ENCODE data around the gene GGCT. TPM values are rescaled to one million over a fixed set of nuclear protein-coding genes. Genes with fewer than 3 reads are reported as not detected.

Gene GGCT
- polyA plus RNA-seq, 2 of the 4 experiments (the other 2 are of a cell fraction): 69.7 to 79.6 TPM

- TF ChIP-seq ELK1 (IDR thresholded peaks at IDR 0.05; ENCODE audit: low read depth, low read length) (no peak), RAD21 (conservative IDR thresholded peaks at IDR 0.05 in 1 of 2, IDR thresholded peaks at IDR 0.05 in 1 of 2) (no peak), POLR2AphosphoS2 (conservative IDR thresholded peaks at IDR 0.05; ENCODE audit: low read length) (no peak), HOXB5 (CRISPR knock-in tag; IDR thresholded peaks at IDR 0.05) (no peak), KDM1A (IDR thresholded peaks at IDR 0.05; ENCODE audit: low read depth) (no peak), HOXA7 (CRISPR knock-in tag; IDR thresholded peaks at IDR 0.05) (no peak), MAZ (IDR thresholded peaks at IDR 0.05; ENCODE audit: borderline replicate concordance, low read depth, low read length) (no peak), BHLHE40 (IDR thresholded peaks at IDR 0.05; ENCODE audit: low read depth, low read length) (no peak), CBX2 (IDR thresholded peaks at IDR 0.05; ENCODE audit: borderline replicate concordance, low read depth) (no peak), JUNB (IDR thresholded peaks at IDR 0.05) (no peak), JUN (IDR thresholded peaks at IDR 0.05) (no peak), TFCP2L1 (CRISPR knock-in tag; IDR thresholded peaks at IDR 0.05) (no peak)
- TF ChIP-seq, protein P1, sequence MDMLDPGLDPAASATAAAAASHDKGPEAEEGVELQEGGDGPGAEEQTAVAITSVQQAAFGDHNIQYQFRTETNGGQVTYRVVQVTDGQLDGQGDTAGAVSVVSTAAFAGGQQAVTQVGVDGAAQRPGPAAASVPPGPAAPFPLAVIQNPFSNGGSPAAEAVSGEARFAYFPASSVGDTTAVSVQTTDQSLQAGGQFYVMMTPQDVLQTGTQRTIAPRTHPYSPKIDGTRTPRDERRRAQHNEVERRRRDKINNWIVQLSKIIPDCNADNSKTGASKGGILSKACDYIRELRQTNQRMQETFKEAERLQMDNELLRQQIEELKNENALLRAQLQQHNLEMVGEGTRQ (IDR thresholded peaks at IDR 0.05): no peak
- TF ChIP-seq, protein P2, sequence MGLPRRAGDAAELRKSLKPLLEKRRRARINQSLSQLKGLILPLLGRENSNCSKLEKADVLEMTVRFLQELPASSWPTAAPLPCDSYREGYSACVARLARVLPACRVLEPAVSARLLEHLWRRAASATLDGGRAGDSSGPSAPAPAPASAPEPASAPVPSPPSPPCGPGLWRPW (IDR thresholded peaks at IDR 0.05): no peak
- TF ChIP-seq, protein P3, sequence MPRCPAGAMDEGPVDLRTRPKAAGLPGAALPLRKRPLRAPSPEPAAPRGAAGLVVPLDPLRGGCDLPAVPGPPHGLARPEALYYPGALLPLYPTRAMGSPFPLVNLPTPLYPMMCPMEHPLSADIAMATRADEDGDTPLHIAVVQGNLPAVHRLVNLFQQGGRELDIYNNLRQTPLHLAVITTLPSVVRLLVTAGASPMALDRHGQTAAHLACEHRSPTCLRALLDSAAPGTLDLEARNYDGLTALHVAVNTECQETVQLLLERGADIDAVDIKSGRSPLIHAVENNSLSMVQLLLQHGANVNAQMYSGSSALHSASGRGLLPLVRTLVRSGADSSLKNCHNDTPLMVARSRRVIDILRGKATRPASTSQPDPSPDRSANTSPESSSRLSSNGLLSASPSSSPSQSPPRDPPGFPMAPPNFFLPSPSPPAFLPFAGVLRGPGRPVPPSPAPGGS (IDR thresholded peaks at IDR 0.05): no peak
- TF ChIP-seq, protein P4, sequence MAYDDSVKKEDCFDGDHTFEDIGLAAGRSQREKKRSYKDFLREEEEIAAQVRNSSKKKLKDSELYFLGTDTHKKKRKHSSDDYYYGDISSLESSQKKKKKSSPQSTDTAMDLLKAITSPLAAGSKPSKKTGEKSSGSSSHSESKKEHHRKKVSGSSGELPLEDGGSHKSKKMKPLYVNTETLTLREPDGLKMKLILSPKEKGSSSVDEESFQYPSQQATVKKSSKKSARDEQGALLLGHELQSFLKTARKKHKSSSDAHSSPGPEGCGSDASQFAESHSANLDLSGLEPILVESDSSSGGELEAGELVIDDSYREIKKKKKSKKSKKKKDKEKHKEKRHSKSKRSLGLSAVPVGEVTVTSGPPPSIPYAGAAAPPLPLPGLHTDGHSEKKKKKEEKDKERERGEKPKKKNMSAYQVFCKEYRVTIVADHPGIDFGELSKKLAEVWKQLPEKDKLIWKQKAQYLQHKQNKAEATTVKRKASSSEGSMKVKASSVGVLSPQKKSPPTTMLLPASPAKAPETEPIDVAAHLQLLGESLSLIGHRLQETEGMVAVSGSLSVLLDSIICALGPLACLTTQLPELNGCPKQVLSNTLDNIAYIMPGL (CRISPR knock-in tag; IDR thresholded peaks at IDR 0.05; ENCODE audit: borderline replicate concordance): no peak
- 87% methylated on average over 10 of the region's 10 CpGs for WGBS (ENCODE audit: missing lambda C conversion rate)
- ChIA-PET CTCF (interaction anchor here (1.1 to 2.6 kb wide), 3 partner anchors 7 to 201 kb away, joined by 3 to 8 read pairs (median 3); no protein-coding TSS in a partner anchor), POLR2A (interaction anchor here (2.4 kb wide), 1 partner anchor 7 kb away, joined by 33 read pairs; no protein-coding TSS in a partner anchor)
- FAIRE-seq (no peak), DNase-seq (ENCODE audit: low read depth in 1 of 2, low spot score in 1 of 2) (no peak), ATAC-seq (no peak)
- H3K4me2 ChIP-seq: peak overlapping the region; percentile 92
- H3K9me3 ChIP-seq: no peaks in the 10 kb centered on the region
- H3K4me1 ChIP-seq: peaks cover 38% of the 10 kb centered on the region
- H3K27ac ChIP-seq: no peak overlapping the region
- H3K4me3 ChIP-seq: no peak overlapping the region
Measured at GRCh38 chr7:30476459-30477145, 28.0 kb downstream of the GGCT start.

DNA sequence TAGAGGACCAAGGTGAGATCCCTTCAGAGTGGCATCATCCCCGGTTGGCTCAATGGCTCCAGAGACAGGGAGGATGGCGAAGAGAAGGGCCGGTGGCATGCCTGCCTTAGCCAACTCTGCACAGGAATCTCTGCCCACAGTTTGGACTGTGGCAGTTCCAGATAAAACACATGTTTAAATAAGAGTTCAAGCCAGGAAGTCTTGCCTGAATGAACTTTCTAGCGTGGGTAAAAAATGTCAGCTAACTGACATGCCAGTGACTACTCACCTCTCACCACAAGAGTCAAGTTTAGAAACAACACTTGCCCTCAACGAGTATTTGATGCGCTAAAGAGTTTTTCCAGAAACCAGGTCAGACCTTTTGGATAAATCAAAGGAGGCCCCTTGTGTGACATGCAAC lies 29.0 kb downstream of the GGCT start:
- H3K27ac ChIP-seq: no peak overlapping the region
- peaks cover 48% of the 10 kb centered on the region for H3K4me1 ChIP-seq
- no peak overlapping the region for H3K4me3 ChIP-seq
- FAIRE-seq (no peak), DNase-seq (ENCODE audit: low read depth in 1 of 2, low spot score in 1 of 2) (no peak), ATAC-seq (no peak)
- WGBS (ENCODE audit: missing lambda C conversion rate): 87% methylated on average over 6 of the region's 6 CpGs
- ChIA-PET CTCF (interaction anchor here (1.1 kb wide), 1 partner anchor 62 kb away, joined by 3 read pairs; no protein-coding TSS in a partner anchor), POLR2A (no interaction called here)
- H3K4me2 ChIP-seq: no peak overlapping the region
- no peaks in the 10 kb centered on the region for H3K9me3 ChIP-seq
- TF ChIP-seq ZFP36 (IDR thresholded peaks at IDR 0.05; ENCODE audit: borderline replicate concordance, partially characterized antibody) (no peak), CHD4 (IDR thresholded peaks at IDR 0.05; ENCODE audit: borderline replicate concordance) (no peak), E2F6 (IDR thresholded peaks at IDR 0.05; ENCODE audit: borderline replicate concordance, low read depth) (no peak), HDAC2 (IDR thresholded peaks at IDR 0.05) (no peak), KDM1A (IDR thresholded peaks at IDR 0.05; ENCODE audit: low read depth) (no peak), PHF8 (IDR thresholded peaks at IDR 0.05; ENCODE audit: borderline replicate concordance, low read depth) (no peak), FOXS1 (CRISPR knock-in tag; IDR thresholded peaks at IDR 0.05) (no peak), NPAS2 (CRISPR knock-in tag; IDR thresholded peaks at IDR 0.05; ENCODE audit: borderline replicate concordance) (no peak), GATA3 (IDR thresholded peaks at IDR 0.05; ENCODE audit: borderline replicate concordance) (no peak), JUN (IDR thresholded peaks at IDR 0.05) (no peak), HOXB5 (CRISPR knock-in tag; IDR thresholded peaks at IDR 0.05) (no peak)
- TF ChIP-seq, protein P2 (IDR thresholded peaks at IDR 0.05): no peak
- TF ChIP-seq, protein P5, sequence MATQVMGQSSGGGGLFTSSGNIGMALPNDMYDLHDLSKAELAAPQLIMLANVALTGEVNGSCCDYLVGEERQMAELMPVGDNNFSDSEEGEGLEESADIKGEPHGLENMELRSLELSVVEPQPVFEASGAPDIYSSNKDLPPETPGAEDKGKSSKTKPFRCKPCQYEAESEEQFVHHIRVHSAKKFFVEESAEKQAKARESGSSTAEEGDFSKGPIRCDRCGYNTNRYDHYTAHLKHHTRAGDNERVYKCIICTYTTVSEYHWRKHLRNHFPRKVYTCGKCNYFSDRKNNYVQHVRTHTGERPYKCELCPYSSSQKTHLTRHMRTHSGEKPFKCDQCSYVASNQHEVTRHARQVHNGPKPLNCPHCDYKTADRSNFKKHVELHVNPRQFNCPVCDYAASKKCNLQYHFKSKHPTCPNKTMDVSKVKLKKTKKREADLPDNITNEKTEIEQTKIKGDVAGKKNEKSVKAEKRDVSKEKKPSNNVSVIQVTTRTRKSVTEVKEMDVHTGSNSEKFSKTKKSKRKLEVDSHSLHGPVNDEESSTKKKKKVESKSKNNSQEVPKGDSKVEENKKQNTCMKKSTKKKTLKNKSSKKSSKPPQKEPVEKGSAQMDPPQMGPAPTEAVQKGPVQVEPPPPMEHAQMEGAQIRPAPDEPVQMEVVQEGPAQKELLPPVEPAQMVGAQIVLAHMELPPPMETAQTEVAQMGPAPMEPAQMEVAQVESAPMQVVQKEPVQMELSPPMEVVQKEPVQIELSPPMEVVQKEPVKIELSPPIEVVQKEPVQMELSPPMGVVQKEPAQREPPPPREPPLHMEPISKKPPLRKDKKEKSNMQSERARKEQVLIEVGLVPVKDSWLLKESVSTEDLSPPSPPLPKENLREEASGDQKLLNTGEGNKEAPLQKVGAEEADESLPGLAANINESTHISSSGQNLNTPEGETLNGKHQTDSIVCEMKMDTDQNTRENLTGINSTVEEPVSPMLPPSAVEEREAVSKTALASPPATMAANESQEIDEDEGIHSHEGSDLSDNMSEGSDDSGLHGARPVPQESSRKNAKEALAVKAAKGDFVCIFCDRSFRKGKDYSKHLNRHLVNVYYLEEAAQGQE (IDR thresholded peaks at IDR 0.05): no peak

Measured in A549 (cell line).